Rectal smooth muscle tissue (tissue), 1 donor: ENCODE measurements around the gene CLEC7A.

ENCODE experiments used
- H3K27ac ChIP-seq: one replicate; pipeline ENCODE4 v1.7.0; 2013; ENCODE audit warnings: low read depth, low read length, inconsistent platforms
- H3K27me3 ChIP-seq: one replicate; pipeline ENCODE4 v1.7.0; 2013; ENCODE audit warnings: low read length; ENCODE audit not compliant: control insufficient read depth, insufficient read depth
- H3K36me3 ChIP-seq: one replicate; pipeline ENCODE4 v1.7.0; 2013; ENCODE audit warnings: low read length; ENCODE audit not compliant: control insufficient read depth, insufficient read depth
- H3K4me1 ChIP-seq: one replicate; pipeline ENCODE4 v1.7.0; 2013; ENCODE audit warnings: low read length; ENCODE audit not compliant: control insufficient read depth, insufficient read depth
- H3K4me3 ChIP-seq: one replicate; pipeline ENCODE4 v1.7.0; 2013; ENCODE audit warnings: low read length
- H3K9ac ChIP-seq: one replicate; pipeline ENCODE4 v1.7.0; 2013; ENCODE audit warnings: low read length

CLEC7A gene

DNA sequence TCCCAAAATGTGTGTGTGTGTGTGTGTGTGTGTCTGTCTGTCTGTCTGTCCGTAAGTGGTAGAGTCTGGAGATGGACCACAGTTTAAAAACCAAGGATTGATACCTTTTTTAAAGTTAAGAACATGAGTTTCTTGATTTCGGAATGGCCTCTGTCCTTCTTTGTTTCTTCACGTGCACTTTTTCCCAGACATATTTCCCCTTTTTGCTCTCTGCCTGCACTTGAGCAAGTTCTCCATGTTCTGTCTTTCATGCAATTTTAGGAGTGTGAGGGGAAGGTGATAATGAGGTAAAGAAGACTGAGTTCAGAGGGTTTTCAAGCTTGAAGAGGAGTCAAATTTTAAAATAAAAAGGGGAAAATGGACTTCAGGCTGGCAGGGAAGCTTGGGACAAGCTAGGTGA lies 29.3 kb upstream of the CLEC7A start:
- H3K4me1 ChIP-seq, result no peaks in the 10 kb centered on the region
- no peak overlapping the region for H3K9ac ChIP-seq
- H3K4me3 ChIP-seq, result no peak overlapping the region
- no peaks in the 10 kb centered on the region for H3K27me3 ChIP-seq
- H3K36me3 ChIP-seq, result no peaks in the 10 kb centered on the region
- H3K27ac ChIP-seq, result no peak overlapping the region

DNA sequence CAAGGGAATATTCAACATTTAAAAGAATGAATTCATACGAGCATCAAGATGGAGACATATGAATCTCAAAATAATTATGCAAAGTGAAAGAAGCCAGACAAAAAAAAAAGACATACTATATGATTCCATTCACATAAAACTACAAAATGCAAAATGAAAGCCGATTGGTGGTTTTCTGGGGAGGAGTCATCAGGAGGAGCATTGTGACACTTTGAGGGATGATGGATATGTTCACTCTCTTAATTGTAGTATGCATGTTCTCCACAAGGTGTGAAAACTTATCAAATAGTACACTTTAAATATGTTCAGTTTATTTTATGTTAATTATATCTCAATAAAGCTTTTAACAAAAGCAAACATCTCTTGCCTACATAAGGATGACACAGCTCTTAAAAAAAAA lies 28.4 kb upstream of the CLEC7A start:
- no peak overlapping the region for H3K4me3 ChIP-seq
- no peak overlapping the region for H3K27ac ChIP-seq
- no peak overlapping the region for H3K9ac ChIP-seq
- H3K4me1 ChIP-seq, result no peaks in the 10 kb centered on the region
- H3K27me3 ChIP-seq, result no peaks in the 10 kb centered on the region
- H3K36me3 ChIP-seq, result no peaks in the 10 kb centered on the region

DNA sequence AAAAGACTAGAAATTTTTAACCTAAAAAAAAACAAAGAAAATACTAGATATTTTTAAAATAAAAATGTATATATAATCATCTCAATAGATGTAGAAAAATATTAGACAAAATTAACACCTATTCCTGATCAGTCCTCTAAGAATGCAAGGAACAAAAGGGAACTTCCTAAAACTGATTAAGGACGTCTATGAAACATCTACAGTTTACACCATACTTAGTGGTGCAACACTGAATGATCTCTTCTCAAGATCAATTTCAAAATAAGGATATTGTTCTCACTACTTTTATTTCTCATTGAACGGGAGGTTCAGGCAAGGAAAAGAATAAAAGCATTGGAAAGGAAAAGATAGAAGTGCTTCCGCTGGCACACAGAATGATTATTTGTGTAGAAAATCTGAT lies 26.0 kb upstream of the CLEC7A start:
- Histone ChIP-seq H3K9ac (no peak overlapping the region), H3K4me1 (no peaks in the 10 kb centered on the region), H3K36me3 (no peaks in the 10 kb centered on the region), H3K4me3 (no peak overlapping the region), H3K27me3 (no peaks in the 10 kb centered on the region), H3K27ac (no peak overlapping the region)

DNA sequence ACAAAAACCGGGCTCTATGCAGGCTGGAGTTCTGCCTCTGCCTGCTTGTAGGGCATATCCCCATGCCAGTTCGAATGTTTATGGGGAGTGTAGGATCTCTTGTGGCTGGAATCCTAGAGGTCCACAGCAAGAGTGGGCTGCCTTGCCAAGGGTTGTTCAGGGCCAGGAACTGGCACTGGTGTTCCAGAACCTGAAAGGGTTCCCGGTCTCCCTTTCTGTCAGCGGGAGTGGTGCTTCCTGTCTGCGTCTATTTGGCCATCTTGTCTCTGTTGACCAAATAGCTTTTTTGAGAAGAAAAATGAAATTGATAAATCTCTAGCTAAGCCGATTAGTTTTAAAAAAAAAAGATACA lies 24.1 kb upstream of the CLEC7A start:
- Histone ChIP-seq H3K9ac (no peak overlapping the region), H3K4me3 (peak overlapping the region; percentile 88), H3K36me3 (no peaks in the 10 kb centered on the region), H3K4me1 (no peaks in the 10 kb centered on the region), H3K27ac (peak overlapping the region; percentile 80), H3K27me3 (no peaks in the 10 kb centered on the region)

DNA sequence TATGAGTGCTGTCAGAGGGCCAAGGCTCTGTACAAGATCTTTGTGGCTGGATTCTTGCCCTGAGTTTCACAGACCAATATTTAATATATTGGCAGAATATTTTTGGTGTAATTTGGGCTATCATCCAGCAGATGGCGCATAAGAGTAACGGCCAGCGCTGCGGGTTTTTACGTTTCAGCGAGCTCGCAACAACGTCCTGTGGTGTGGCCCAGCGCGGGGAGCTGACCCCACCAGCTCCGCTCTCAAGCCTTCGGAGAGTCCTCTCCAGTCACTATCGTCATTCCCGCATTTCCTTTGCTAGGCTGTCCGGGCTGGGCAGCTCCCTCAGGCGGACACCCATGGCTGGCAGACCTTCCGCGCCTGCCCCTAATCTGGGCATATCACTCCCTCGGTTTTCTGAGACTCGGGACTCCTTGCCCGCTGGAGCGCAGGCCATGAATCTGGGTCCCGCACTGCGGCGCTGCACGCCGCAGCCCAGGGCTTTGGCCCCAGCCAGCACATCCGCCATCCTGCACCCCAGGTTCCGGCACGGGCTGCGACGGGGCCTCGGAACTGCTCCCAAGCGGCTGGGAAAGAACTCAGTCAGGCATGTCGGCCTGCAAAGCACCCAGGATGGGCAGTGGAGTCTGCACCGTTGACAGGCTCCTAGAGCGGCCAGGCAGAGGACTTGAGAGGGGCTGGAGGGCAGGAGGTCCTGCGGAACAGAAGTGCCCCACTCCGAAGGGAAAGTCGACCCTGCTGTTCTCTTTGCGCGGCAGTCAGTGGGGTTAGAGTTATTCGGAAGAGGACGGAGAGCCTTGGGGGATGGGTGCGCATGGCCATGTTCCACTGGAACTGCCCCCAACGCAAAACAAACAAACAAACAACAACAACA lies 23.5 kb upstream of the CLEC7A start:
- Histone ChIP-seq H3K36me3 (no peaks in the 10 kb centered on the region), H3K27me3 (no peaks in the 10 kb centered on the region), H3K4me3 (peak overlapping the region; percentile 88), H3K4me1 (no peaks in the 10 kb centered on the region), H3K27ac (peak overlapping the region; percentile 80), H3K9ac (peak overlapping the region; percentile 51)

DNA sequence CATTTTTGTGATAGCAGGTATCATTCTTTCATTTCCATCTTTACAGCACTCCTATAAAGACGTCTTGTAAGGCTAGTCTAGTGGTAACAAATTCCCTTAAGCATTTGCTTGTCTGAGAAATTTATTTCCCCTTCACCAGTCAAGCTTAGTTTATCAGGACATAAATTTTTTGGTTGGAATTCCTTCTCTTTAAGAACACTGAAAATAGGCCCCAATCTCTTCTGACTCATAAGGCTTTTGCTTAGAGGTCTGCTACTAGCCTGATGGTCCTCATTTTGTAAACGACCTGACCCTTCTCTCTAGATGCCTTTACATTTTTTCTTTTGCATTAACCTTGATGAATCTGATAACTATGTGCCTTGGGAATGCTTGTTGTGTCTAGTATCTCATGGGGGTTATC lies 21.6 kb upstream of the CLEC7A start:
- Histone ChIP-seq H3K4me3 (no peak overlapping the region), H3K36me3 (no peaks in the 10 kb centered on the region), H3K4me1 (no peaks in the 10 kb centered on the region), H3K27me3 (no peaks in the 10 kb centered on the region), H3K9ac (no peak overlapping the region), H3K27ac (no peak overlapping the region)

DNA sequence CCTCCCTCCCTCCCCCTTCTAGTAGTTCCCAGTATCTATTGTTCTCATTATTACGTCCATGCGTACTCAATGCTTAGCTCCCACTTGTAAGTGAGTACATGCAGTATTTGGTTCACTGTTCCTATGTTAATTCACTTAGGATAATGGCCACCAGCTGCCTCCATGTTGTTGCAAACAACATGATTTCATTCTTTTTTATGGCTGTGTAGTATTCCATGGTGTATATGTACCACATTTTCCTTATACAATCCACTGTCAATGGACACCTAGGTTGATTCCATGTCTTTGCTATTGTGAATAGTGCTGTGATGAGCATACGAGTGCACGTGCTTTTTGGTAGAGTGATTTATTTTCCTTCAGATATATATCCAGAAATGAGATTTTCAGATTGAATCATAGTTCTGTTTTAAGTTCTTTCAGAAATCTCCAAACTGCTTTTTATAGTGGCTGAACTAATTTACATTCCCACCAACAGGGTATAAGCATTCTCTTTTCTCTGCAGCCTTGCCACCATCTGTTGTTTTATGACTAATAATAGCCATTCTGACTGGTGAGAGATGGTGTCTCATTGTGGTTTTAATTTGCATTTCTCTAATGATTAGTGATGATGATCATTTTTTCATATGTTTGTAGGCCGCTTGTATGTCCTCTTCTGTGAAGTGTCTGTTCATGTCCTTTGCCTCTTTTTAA lies 17.9 kb upstream of the CLEC7A start:
- no peaks in the 10 kb centered on the region for H3K36me3 ChIP-seq
- no peaks in the 10 kb centered on the region for H3K27me3 ChIP-seq
- no peak overlapping the region for H3K27ac ChIP-seq
- H3K9ac ChIP-seq, result no peak overlapping the region
- no peak overlapping the region for H3K4me3 ChIP-seq
- no peaks in the 10 kb centered on the region for H3K4me1 ChIP-seq

DNA sequence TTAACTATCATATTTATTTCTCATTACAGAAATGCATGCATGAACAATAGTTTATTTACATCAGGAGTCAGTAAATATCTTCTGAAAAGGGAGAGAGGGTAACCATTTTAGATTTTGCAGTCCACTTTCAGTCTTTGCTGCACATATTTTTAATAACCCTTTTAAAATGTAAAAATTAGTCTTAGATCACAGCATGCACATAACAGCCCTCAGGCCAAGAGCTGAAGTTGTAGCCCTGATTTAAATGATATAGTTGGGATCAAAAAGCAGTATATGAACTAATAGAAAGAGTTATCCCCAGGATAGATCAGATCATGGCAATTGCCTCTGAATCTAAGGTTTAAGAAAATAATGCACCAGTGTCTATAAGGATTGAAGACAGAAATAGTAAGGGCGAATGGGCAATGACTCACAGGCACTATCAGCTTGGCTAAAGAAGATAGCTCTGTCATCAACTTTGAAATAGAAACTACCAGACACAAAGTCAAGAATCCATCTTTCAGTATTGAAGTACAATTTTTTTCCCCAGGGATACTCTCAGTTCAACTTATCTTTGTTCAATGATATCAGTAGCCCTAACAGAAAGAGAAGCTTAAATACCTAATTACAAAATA lies 13.1 kb upstream of the CLEC7A start:
- Histone ChIP-seq H3K27me3 (no peaks in the 10 kb centered on the region), H3K27ac (no peak overlapping the region)

DNA sequence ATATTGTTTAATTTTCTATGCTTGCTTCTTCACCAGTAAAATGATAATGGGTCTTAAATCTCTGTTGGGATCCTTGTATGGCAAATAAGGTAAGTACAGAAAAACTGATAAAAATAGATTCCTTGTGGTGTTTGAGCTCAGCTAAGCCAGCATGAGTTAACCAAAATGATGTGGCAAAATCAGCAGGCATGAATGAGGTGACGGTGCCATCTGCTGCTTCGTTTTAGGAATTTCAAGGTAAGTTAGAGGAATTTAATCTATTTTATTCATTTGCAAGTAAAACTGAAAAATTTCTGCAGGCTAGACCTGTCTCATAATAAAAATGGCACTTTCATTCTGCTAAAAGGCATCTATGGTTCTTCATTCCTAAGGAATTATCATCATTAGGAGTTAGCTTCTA lies 10.0 kb upstream of the CLEC7A start:
- Histone ChIP-seq H3K27ac (no peak overlapping the region), H3K9ac (no peak overlapping the region), H3K27me3 (no peaks in the 10 kb centered on the region), H3K4me3 (no peak overlapping the region), H3K36me3 (no peaks in the 10 kb centered on the region), H3K4me1 (no peaks in the 10 kb centered on the region)

More for the DNA sequence above, 13.1 kb upstream of the CLEC7A start:
- H3K4me3 ChIP-seq, result no peak overlapping the region
- no peaks in the 10 kb centered on the region for H3K36me3 ChIP-seq
- H3K9ac ChIP-seq, result no peak overlapping the region
- H3K4me1 ChIP-seq, result no peaks in the 10 kb centered on the region

DNA sequence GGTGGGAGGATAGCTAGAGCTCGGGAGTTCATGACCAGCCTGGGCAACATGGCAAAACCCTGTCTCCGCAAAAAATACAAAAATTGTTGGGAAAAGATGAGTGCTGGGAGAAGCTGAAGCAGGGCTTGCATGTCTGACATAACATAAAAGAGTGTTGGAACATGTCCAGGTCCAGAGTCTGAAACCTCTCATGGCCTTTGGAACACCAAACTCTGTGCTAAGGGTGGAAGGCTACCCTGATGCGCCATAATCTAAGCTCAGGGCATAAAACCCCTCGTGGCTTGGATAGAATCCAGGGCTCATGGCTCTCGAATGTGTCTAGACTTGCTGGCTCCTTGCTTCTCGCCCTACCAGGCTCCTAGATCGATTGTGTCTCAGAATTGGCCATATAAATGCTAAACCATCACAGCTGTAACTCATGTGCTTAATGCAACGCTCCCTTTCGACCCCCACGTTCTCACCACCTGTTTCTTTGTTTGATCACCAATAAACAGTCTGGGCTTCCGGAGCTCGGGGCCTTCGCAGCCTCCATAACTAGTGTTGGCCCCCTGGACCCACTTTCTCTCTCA lies 6.7 kb upstream of the CLEC7A start:
- Histone ChIP-seq H3K27me3 (no peaks in the 10 kb centered on the region), H3K36me3 (no peaks in the 10 kb centered on the region), H3K9ac (no peak overlapping the region), H3K4me1 (no peaks in the 10 kb centered on the region), H3K4me3 (no peak overlapping the region), H3K27ac (no peak overlapping the region)

DNA sequence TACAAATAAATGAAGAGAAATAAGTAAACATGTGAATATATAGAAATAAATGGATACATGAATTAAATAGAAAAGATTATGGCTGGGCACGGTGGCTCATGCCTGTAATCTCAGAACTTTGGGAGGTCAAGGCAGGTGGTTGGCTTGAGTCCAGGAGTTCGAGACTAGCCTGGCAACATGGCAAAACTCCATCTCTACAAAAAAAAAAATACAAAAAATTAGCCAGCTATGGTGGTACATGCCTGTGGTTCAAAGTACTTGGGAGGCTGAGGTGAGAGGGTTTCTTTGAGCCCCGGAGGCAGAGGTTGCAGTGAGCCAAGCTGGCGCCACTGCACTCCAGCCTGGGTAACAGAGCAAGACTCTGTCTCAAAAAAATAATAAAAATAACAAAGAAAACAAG lies 5.1 kb upstream of the CLEC7A start:
- no peaks in the 10 kb centered on the region for H3K4me1 ChIP-seq
- no peak overlapping the region for H3K27ac ChIP-seq
- H3K9ac ChIP-seq, result no peak overlapping the region
- H3K4me3 ChIP-seq, result no peak overlapping the region
- H3K27me3 ChIP-seq, result no peaks in the 10 kb centered on the region
- no peaks in the 10 kb centered on the region for H3K36me3 ChIP-seq

DNA sequence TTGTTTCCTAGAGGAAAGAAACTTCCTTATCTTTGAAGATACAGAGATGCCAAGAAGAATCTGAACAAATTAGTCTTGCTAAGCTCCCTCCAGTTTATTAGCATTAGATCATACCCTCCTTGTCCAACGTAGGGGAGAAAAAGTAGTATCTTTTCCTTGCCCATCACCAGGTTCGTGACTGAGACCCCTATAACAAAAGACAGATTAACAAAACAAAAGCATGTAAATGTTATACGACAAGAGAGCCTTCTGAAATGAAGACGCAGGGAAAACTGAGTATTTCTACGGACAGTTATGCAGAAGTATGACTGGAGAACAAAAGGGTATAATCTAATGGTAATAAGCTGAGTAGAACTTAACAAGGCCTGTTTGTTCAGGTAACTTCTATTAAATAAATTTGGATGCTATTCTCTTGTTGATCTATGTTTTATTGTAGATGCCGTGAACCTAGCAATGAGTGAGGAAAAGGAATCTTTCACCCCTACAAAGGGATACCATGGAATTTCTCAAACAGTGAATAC lies 2.9 kb upstream of the CLEC7A start:
- Histone ChIP-seq H3K4me3 (no peak overlapping the region), H3K9ac (no peak overlapping the region), H3K27me3 (no peaks in the 10 kb centered on the region), H3K36me3 (no peaks in the 10 kb centered on the region), H3K27ac (no peak overlapping the region), H3K4me1 (no peaks in the 10 kb centered on the region)
